H1 (cell line): Measurements from ENCODE around the gene CFAP157. TPM values are rescaled to one million over a fixed set of nuclear protein-coding genes. Genes with fewer than 3 reads are reported as not detected.

Source experiments
- CTCF ChIA-PET: fragments of 300-600 bp; sonication (Branson Sonifier 250); formaldehyde crosslinking; loops from one replicate; lab custom pipeline; 2021; ENCODE audit not compliant: partially characterized antibody; lab: Charles Lee
- POLR2A ChIA-PET: fragments of 300-600 bp; sonication (Branson Sonifier 250); formaldehyde crosslinking; loops from one replicate; lab custom pipeline; 2021; ENCODE audit warnings: inconsistent platforms; ENCODE audit not compliant: partially characterized antibody; lab: Charles Lee
- DNase-seq, 2 experiments: peaks; one replicate each; pipeline versions ENCODE4 v3.0.0 to v3.0.0-alpha.2; 2010 to 2022; ENCODE audit warnings: low spot score in 2 of 2, low read depth in 1 of 2, mixed read lengths in 1 of 2
- FAIRE-seq: peaks from 2 replicates; lab custom pipeline; 2011; peaks lifted over from hg19 to GRCh38; lab: Jason Lieb, UNC
- H2AFZ ChIP-seq: 2 replicates; pipeline ENCODE4 v1.8.1; 2012; ENCODE audit warnings: low read length, inconsistent platforms
- H2AK5ac ChIP-seq: 2 replicates; pipeline ENCODE4 v1.6.1; 2013; ENCODE audit warnings: low read depth, low read length
- H2BK120ac ChIP-seq: replicated peaks from 2 replicates; pipeline ENCODE3; 2013; ENCODE audit warnings: low read depth, low read length, inconsistent platforms
- H2BK12ac ChIP-seq: 2 replicates; pipeline ENCODE4 v1.6.1; 2013; ENCODE audit warnings: low read depth, low read length
- H2BK15ac ChIP-seq: 2 replicates; pipeline ENCODE4 v1.6.1; 2013; ENCODE audit warnings: low read length
- H2BK20ac ChIP-seq: 2 replicates; pipeline ENCODE4 v1.6.1; 2013; ENCODE audit warnings: low read length
- H2BK5ac ChIP-seq: 2 replicates; pipeline ENCODE4 v1.6.1; 2013; ENCODE audit warnings: low read depth, low read length
- H3K14ac ChIP-seq: 2 replicates; pipeline ENCODE4 v1.6.1; 2013; ENCODE audit warnings: inconsistent platforms; ENCODE audit not compliant: insufficient read length
- H3K18ac ChIP-seq: 2 replicates; pipeline ENCODE4 v1.6.1; 2013; ENCODE audit warnings: low read length; ENCODE audit errors: extremely low read depth
- H3K23ac ChIP-seq: 2 replicates; pipeline ENCODE4 v1.6.1; 2013; ENCODE audit warnings: inconsistent platforms; ENCODE audit not compliant: insufficient read length
- H3K23me2 ChIP-seq: 2 replicates; pipeline ENCODE4 v1.6.1; 2013; ENCODE audit warnings: low read depth, low read length
- H3K27ac ChIP-seq: 2 replicates; pipeline ENCODE4 v1.6.1; 2011; ENCODE audit warnings: low read depth, low read length, inconsistent platforms
- H3K27me3 ChIP-seq, 4 experiments: replicated peaks in 1 of 4; 1 replicate in 1 of 4; 2 replicates in 3 of 4; pipeline versions ENCODE4 v1.6.1 to v1.8.1; 2011 to 2013; ENCODE audit warnings: low read length in 3 of 4, mild to moderate bottlenecking in 3 of 4, inconsistent platforms in 2 of 4, mixed read lengths in 2 of 4, moderate library complexity in 1 of 4; ENCODE audit not compliant: control insufficient read depth in 3 of 4, insufficient read depth in 3 of 4; ENCODE audit errors: extremely low read depth in 1 of 4
- H3K36me3 ChIP-seq, 4 experiments: 2 replicates each; pipeline versions ENCODE4 v1.6.1 to v1.8.1; 2011 to 2013; ENCODE audit warnings: mild to moderate bottlenecking in 4 of 4, low read length in 3 of 4, moderate library complexity in 2 of 4, control low read depth in 1 of 4, inconsistent platforms in 1 of 4; ENCODE audit not compliant: insufficient read depth in 4 of 4, control insufficient read depth in 2 of 4
- H3K4ac ChIP-seq: replicated peaks from 2 replicates; pipeline ENCODE3; 2013; ENCODE audit warnings: low read length, low read depth, mixed read lengths, inconsistent platforms; ENCODE audit not compliant: insufficient read length
- H3K4me1 ChIP-seq, 4 experiments: replicated peaks in 1 of 4; 1 replicate in 1 of 4; 2 replicates in 3 of 4; pipeline versions ENCODE4 v1.6.1 to v1.8.1; 2011 to 2013; ENCODE audit warnings: low read length in 3 of 4, inconsistent platforms in 2 of 4, mixed read lengths in 1 of 4; ENCODE audit not compliant: insufficient read depth in 4 of 4, control insufficient read depth in 3 of 4
- H3K4me2 ChIP-seq, 2 experiments: 2 replicates each; pipeline versions ENCODE4 v1.6.1 to v1.8.1; 2011 to 2013; ENCODE audit warnings: low read depth in 2 of 2, low read length in 2 of 2, control low read depth in 1 of 2, inconsistent platforms in 1 of 2, mild to moderate bottlenecking in 1 of 2; ENCODE audit not compliant: insufficient read depth in 1 of 2
- H3K4me3 ChIP-seq, 4 experiments: fragments of 200-600, 300-600 bp in 1 of 4; sonication (generic), shearing (Covaris generic), sonication (Bioruptor Twin) in 1 of 4; 2 replicates each; pipeline versions ENCODE4 v1.5.1 to v1.8.1; 2011 to 2016; ENCODE audit warnings: low read length in 4 of 4, low read depth in 3 of 4, control low read depth in 2 of 4, inconsistent platforms in 2 of 4, mild to moderate bottlenecking in 2 of 4, mixed read lengths in 1 of 4, moderate library complexity in 1 of 4; ENCODE audit not compliant: insufficient read depth in 2 of 4; ENCODE audit errors: extremely low read depth in 1 of 4
- H3K56ac ChIP-seq: replicated peaks from 2 replicates; pipeline ENCODE3; 2013; ENCODE audit warnings: low read depth, mild to moderate bottlenecking, mixed read lengths, low read length, inconsistent platforms; ENCODE audit not compliant: insufficient read length
- H3K79me1 ChIP-seq: 2 replicates; pipeline ENCODE4 v1.6.1; 2013; ENCODE audit warnings: low read depth, low read length, control low read depth
- H3K79me2 ChIP-seq, 2 experiments: 2 replicates each; pipeline versions ENCODE4 v1.6.1 to v1.8.1; 2012 to 2013; ENCODE audit warnings: low read length in 2 of 2, mild to moderate bottlenecking in 2 of 2, inconsistent platforms in 1 of 2; ENCODE audit not compliant: insufficient read depth in 2 of 2, control insufficient read depth in 1 of 2
- H3K9ac ChIP-seq, 4 experiments: replicated peaks in 1 of 4; 1 replicate in 1 of 4; 2 replicates in 3 of 4; pipeline versions ENCODE4 v1.6.1 to v1.8.1; 2011 to 2013; ENCODE audit warnings: low read depth in 3 of 4, low read length in 3 of 4, control low read depth in 2 of 4, mild to moderate bottlenecking in 2 of 4, moderate library complexity in 2 of 4, inconsistent platforms in 1 of 4; ENCODE audit errors: extremely low read depth in 1 of 4
- H3K9me3 ChIP-seq, 2 experiments: 2 replicates each; pipeline versions ENCODE4 v1.6.1 to v1.8.1; 2012 to 2013; ENCODE audit warnings: mild to moderate bottlenecking in 2 of 2, moderate library complexity in 2 of 2, control low read depth in 1 of 2, inconsistent platforms in 1 of 2, low read depth in 1 of 2, low read length in 1 of 2, mixed read lengths in 1 of 2; ENCODE audit not compliant: insufficient read depth in 2 of 2
- H4K20me1 ChIP-seq, 2 experiments: replicated peaks in 1 of 2; 2 replicates each; pipeline versions ENCODE3 to v1.8.1; 2011 to 2013; ENCODE audit warnings: inconsistent platforms in 2 of 2, low read length in 2 of 2, mild to moderate bottlenecking in 1 of 2; ENCODE audit not compliant: insufficient read depth in 2 of 2, control insufficient read depth in 1 of 2
- H4K5ac ChIP-seq: 2 replicates; pipeline ENCODE4 v1.6.1; 2013; ENCODE audit warnings: low read length, low read depth, mixed read lengths, inconsistent platforms; ENCODE audit not compliant: insufficient read length
- H4K8ac ChIP-seq: 2 replicates; pipeline ENCODE4 v1.8.0; 2013; ENCODE audit warnings: mild to moderate bottlenecking, moderate library complexity, low read length, inconsistent platforms; ENCODE audit not compliant: insufficient read depth; ENCODE audit errors: extremely low read depth
- H4K91ac ChIP-seq: replicated peaks from 2 replicates; pipeline ENCODE3; 2013; ENCODE audit warnings: low read length, mixed read lengths, inconsistent platforms; ENCODE audit not compliant: insufficient read length
- ASH2L ChIP-seq: fragments of 200-600, 300-600 bp; sonication (generic); IDR thresholded peaks from one replicate; pipeline ENCODE4 v1.7.1; 2017; ENCODE audit warnings: low read length
- BRCA1 ChIP-seq: IDR thresholded peaks from 2 replicates; pipeline ENCODE4 v1.6.1; 2012; ENCODE audit warnings: low read depth, low read length, improper control_type of control experiment
- CBX8 ChIP-seq: fragments of 300-800, 300-1000 bp; sonication (generic); IDR thresholded peaks from 2 replicates; pipeline ENCODE4 v1.7.1; 2016; ENCODE audit warnings: low read depth, low read length, borderline replicate concordance
- CTBP2 ChIP-seq: IDR thresholded peaks from 2 replicates; pipeline ENCODE4 v1.7.0; 2011; ENCODE audit warnings: borderline replicate concordance, mild to moderate bottlenecking, moderate library complexity, mixed read lengths, low read length; ENCODE audit not compliant: insufficient read depth, insufficient read length
- EGR1 ChIP-seq: IDR thresholded peaks from 2 replicates; pipeline ENCODE4 v1.6.1; 2011; ENCODE audit warnings: low read depth, low read length, borderline replicate concordance
- NRF1 ChIP-seq: IDR thresholded peaks from 2 replicates; pipeline ENCODE4 v1.6.1; 2011; ENCODE audit warnings: mild to moderate bottlenecking, low read depth, low read length, improper control_type of control experiment
- WGBS, 2 experiments: shearing (Covaris generic) in 1 of 2; methylation state at CpG; one replicate each; pipeline versions ENCODE4 v1.1.6 to v1.1.7; 2013 to 2015; ENCODE audit warnings: low lambda C conversion rate in 2 of 2, mixed read lengths in 2 of 2, inconsistent platforms in 1 of 2, low coverage in 1 of 2, missing lambda C conversion rate in 1 of 2; ENCODE audit not compliant: insufficient replicate concordance in 2 of 2, insufficient coverage in 1 of 2, insufficient read length in 1 of 2; ENCODE audit errors: extremely low coverage in 1 of 2, missing lambda C conversion rate in 1 of 2; 5-methylcytosine and 5-hydroxymethylcytosine counted together
- polyA plus RNA-seq, 7 experiments: library from polyadenylated mRNA; depleted of rRNA in 3 of 7; stranded (reverse) in 5 of 7; unstranded in 2 of 7; fragments of >200 nt in 5 of 7; fragments of 200-250 nt in 2 of 7; gene quantifications; 1 replicate in 5 of 7; 2 replicates in 1 of 7; 4 replicates in 1 of 7; pipeline versions ENCODE4 v1.2.1 to v1.2.3, GENCODE V29; 2011 to 2013; ENCODE audit warnings: missing spikeins in 2 of 7, mixed read lengths in 2 of 7
- total RNA-seq: library from RNA; stranded (reverse); fragmentation: NEBNext Ultra II Directional; extraction: Animal tissue kit (Norgen Biotek cat#: 25700); gene quantifications from 2 replicates; pipeline ENCODE4 v1.2.1, GENCODE V29; 2021

CFAP157 gene
- total and polyA plus RNA-seq, 2 of the 8 experiments (the other 6 are each of a cell fraction or from before 2014, with no cell fraction given): not detected

- no peak for DNase-seq
- Histone ChIP-seq H3K9me3 (no peaks in the 10 kb centered on the region), H2BK12ac (no peak overlapping the region), H4K8ac (no peak overlapping the region; the same call in 1 of the 2 replicates), H4K91ac (no peak overlapping the region), H3K23ac (no peak overlapping the region), H2BK20ac (no peak overlapping the region), H3K27ac (no peak overlapping the region; the same call in 1 of the 2 replicates), H3K4me1 (peaks cover 3 to 11% (median 6%) of the 10 kb centered on the region in 4 experiments; a peak in 6 of 7 replicates), H2BK120ac (no peak overlapping the region), H3K36me3 (no peaks in the 10 kb centered on the region), H3K4me2 (no peak overlapping the region), H3K4ac (no peak overlapping the region), H3K27me3 (no peaks in the 10 kb centered on the region), H3K18ac (no peak overlapping the region), H2BK15ac (no peak overlapping the region), H3K4me3 (no peak overlapping the region), H4K20me1 (peaks cover 0 to 4% of the 10 kb centered on the region in 2 experiments), H3K14ac (no peak overlapping the region), H3K79me2 (no peaks in the 10 kb centered on the region), H3K56ac (no peak overlapping the region), H3K23me2 (peaks cover 9% of the 10 kb centered on the region; the same call in 1 of the 2 replicates), H3K79me1 (no peaks in the 10 kb centered on the region), H2BK5ac (no peak overlapping the region), H2AK5ac (no peak overlapping the region), H4K5ac (no peak overlapping the region), H2AFZ (no peak overlapping the region), H3K9ac (no peak overlapping the region)
- CTCF ChIA-PET: interaction anchor here (1.0 to 2.6 kb wide), 4 partner anchors 26 to 183 kb away, joined by 3 to 10 read pairs (median 6); no protein-coding TSS in a partner anchor
- POLR2A ChIA-PET: no interaction called here
- WGBS, 2 experiments: 90% methylated on average over 13 of the region's 13 CpGs; no CpG with 5 or more reads in 1 of the 2 experiments
- TF ChIP-seq CTBP2 (no peak), EGR1 (no peak), CBX8 (no peak), NRF1 (no peak), ASH2L (no peak), BRCA1 (no peak)
- no peak for FAIRE-seq
Measured at GRCh38 chr9:127738666-127739065, 31.9 kb downstream of the CFAP157 start.
